SK-N-MC (cell line): Measurements from ENCODE around the gene SCN8A.

Source experiments
- DNase-seq: peaks from one replicate; pipeline ENCODE4 v3.0.0-alpha.2; 2011; ENCODE audit warnings: low read depth, low spot score
- H3K27ac ChIP-seq: fragments of 200-600 bp; sonication (generic); 2 replicates; pipeline ENCODE4 v1.5.1; 2016; ENCODE audit warnings: mixed run types
- H3K36me3 ChIP-seq: fragments of 200-600 bp; sonication (generic); 2 replicates; pipeline ENCODE4 v1.6.1; 2017; ENCODE audit warnings: antibody characterized with exemption, low read length, mixed read lengths; ENCODE audit not compliant: insufficient read depth
- H3K4me3 ChIP-seq: fragments of 200-600 bp; sonication (generic); 2 replicates; pipeline ENCODE4 v1.5.1; 2016
- H3K9ac ChIP-seq: fragments of 200-600 bp; sonication (generic); 2 replicates; pipeline ENCODE4 v1.8.0; 2017; ENCODE audit warnings: mixed run types, mixed read lengths; ENCODE audit not compliant: insufficient read length
- H3K9me3 ChIP-seq: fragments of 200-600 bp; sonication (generic); 2 replicates; pipeline ENCODE4 v1.6.1; 2017; ENCODE audit warnings: low read depth, mild to moderate bottlenecking, antibody characterized with exemption, low read length, moderate library complexity, mixed read lengths
- EZH2 ChIP-seq: fragments of 200-600 bp; sonication (generic); IDR thresholded peaks from one replicate; pipeline ENCODE4 v1.6.1; 2017; ENCODE audit warnings: antibody characterized with exemption
- FOXP2 ChIP-seq: optimal IDR thresholded peaks from 2 replicates; pipeline ENCODE3; 2011; ENCODE audit warnings: mild to moderate bottlenecking, moderate library complexity; ENCODE audit not compliant: insufficient read depth; ENCODE audit errors: extremely low read length, control extremely low read depth
- POLR2AphosphoS5 ChIP-seq: IDR thresholded peaks from 2 replicates; pipeline ENCODE4 v1.6.1; 2012; ENCODE audit warnings: mild to moderate bottlenecking, low read depth, low read length, borderline replicate concordance

Gene SCN8A

GRCh38 chr12:51818566-51819300 lies 227.7 kb downstream of the SCN8A start:
- H3K9ac ChIP-seq = no peak overlapping the region
- no peak overlapping the region for H3K27ac ChIP-seq
- H3K9me3 ChIP-seq = no peaks in the 10 kb centered on the region
- TF ChIP-seq POLR2AphosphoS5 (no peak), EZH2 (no peak), FOXP2 (no peak)
- no peak overlapping the region for H3K4me3 ChIP-seq
- DNase-seq = no peak
- H3K36me3 ChIP-seq = no peaks in the 10 kb centered on the region

DNA sequence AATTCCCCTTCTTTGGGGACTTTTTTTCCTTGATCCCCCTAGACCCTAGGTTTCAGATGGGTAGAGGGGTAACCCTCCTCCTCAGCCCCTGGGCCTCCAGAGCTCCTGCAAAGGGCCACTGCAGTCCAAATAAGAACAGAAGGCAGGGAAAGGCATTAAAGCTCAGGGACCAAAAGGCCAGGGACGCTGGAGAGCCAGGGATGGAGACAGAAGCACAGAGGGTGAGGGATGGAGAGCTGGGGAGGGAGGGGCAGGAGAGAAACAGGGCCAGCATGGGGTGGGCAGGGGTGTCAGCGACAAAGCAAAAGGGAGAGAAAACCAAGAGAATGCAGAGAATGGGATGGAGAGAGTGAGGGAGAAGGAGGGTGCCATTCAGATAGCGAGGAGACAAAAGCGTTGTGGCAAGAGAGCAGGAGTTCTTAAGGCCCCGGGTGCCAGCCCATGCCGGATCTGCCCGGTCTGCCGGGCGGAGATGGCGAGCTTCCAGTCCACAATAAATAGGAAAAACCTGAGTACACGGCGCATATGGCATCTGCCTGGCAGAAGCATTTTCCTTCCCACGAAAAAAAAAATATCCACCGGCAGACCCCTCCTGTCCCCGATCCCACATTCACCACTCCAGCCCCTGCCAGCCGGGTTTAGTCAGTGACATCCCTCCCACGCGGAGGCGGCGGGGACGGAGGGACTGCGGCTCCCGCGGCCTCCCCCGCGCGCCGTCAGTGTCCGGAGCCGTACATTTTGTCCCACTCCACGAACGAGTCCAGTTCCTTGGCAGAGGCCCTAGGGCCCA lies 228.9 kb downstream of the SCN8A start:
- Histone ChIP-seq H3K4me3 (peak overlapping the region; percentile 87), H3K27ac (no peak overlapping the region), H3K9ac (peak overlapping the region; percentile 66), H3K36me3 (no peaks in the 10 kb centered on the region), H3K9me3 (no peaks in the 10 kb centered on the region)
- TF ChIP-seq POLR2AphosphoS5 = no peak
- TF ChIP-seq FOXP2 = no peak
- no peak for TF ChIP-seq EZH2
- DNase-seq = no peak

GRCh38 chr12:51820526-51821439 lies 229.8 kb downstream of the SCN8A start:
- Histone ChIP-seq H3K9ac (peak overlapping the region; percentile 80), H3K4me3 (peak overlapping the region; percentile 87), H3K36me3 (no peaks in the 10 kb centered on the region), H3K9me3 (no peaks in the 10 kb centered on the region), H3K27ac (no peak overlapping the region)
- peak; percentile 2 for DNase-seq
- no peak for TF ChIP-seq FOXP2
- TF ChIP-seq POLR2AphosphoS5 = no peak; the same call in 1 of the 2 replicates
- no peak for TF ChIP-seq EZH2

DNA sequence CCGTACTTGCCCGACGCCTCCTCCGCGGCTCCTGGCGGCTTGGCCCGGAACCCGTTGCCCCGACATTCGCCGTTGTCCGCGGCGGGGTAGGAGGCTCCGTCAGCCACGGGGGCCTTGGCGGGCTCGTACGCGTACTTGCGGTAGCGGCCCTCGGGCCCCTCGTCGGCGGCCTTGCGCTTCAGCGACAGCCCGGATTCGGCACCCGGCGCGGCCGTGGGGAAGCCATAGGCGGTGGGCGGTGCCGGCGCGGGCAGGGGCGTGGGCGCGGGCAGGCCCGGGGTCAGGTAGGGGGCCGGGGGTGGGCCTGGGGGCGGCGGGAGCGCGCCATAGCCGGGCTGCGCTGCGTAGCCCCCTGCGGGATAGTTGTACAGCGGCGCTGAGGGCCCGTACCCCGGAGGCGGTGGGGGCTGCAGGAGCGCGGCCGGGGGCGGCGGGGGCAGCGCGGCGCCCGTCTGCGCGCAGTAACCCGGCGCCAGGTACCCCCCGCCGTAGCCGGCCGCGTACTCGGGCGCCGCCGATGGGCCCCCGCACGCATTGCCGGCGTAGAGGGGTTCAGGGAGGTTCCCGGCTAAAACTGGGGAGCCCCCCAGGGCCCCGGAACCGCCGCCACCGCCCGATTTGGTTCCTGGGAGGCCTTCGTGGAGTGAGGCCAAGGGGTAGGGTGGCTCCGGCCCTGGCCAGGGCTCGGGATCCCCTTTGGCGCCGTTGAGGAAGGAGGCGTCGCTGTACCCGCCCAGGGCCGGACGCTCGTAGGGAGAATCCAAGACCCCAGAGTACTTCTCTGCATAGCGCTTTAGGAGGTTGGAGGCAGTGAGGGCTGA lies 230.6 kb downstream of the SCN8A start:
- no peaks in the 10 kb centered on the region for H3K36me3 ChIP-seq
- TF ChIP-seq FOXP2 (no peak), POLR2AphosphoS5 (no peak), EZH2 (no peak)
- no peaks in the 10 kb centered on the region for H3K9me3 ChIP-seq
- H3K27ac ChIP-seq = no peak overlapping the region
- H3K4me3 ChIP-seq = peak overlapping the region; percentile 87
- peak overlapping the region; percentile 80 for H3K9ac ChIP-seq
- no peak for DNase-seq

DNA sequence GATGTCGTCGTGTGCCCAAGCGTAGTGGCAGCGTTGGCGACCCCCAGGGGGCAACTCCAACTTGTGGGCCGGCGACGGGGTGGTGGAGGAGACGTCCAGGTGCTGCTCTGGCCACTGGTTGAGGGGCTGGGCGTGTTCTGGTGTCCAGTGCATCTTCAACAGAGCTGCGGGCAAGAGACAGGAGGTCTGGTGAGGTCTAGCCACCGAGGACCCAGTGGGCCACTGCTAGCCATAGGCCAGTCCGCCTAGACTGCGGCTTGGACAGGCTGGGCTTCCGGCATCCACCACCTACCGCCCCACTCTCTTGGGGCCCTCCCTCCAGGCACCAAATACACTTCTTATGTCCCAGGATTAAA lies 231.2 kb downstream of the SCN8A start:
- Histone ChIP-seq H3K27ac (no peak overlapping the region), H3K9ac (no peak overlapping the region), H3K9me3 (no peaks in the 10 kb centered on the region), H3K36me3 (no peaks in the 10 kb centered on the region), H3K4me3 (peak overlapping the region; percentile 87; the same call in 1 of the 2 replicates)
- DNase-seq = no peak
- TF ChIP-seq POLR2AphosphoS5 (no peak), FOXP2 (no peak), EZH2 (no peak)

GRCh38 chr12:51822956-51823355 lies 231.9 kb downstream of the SCN8A start:
- H3K27ac ChIP-seq = no peak overlapping the region
- H3K9ac ChIP-seq = no peak overlapping the region
- H3K4me3 ChIP-seq = no peak overlapping the region
- TF ChIP-seq EZH2 = no peak
- TF ChIP-seq POLR2AphosphoS5 = no peak
- TF ChIP-seq FOXP2 = no peak
- no peaks in the 10 kb centered on the region for H3K9me3 ChIP-seq
- no peaks in the 10 kb centered on the region for H3K36me3 ChIP-seq
- DNase-seq = no peak

- no peaks in the 10 kb centered on the region for H3K36me3 ChIP-seq
- H3K4me3 ChIP-seq = no peak overlapping the region
- no peaks in the 10 kb centered on the region for H3K9me3 ChIP-seq
- H3K27ac ChIP-seq = no peak overlapping the region
- TF ChIP-seq POLR2AphosphoS5 (no peak; the same call in 1 of the 2 replicates), FOXP2 (no peak), EZH2 (no peak)
- H3K9ac ChIP-seq = no peak overlapping the region
- peak; percentile 53 for DNase-seq
These were observed 233.0 kb downstream of the SCN8A start for GRCh38 chr12:51823875-51824565.
